Right lobe of liver (tissue), 6 donors: ENCODE measurements around the gene FLNA. TPM values are rescaled to one million over a fixed set of nuclear protein-coding genes. Genes with fewer than 3 reads are reported as not detected.

Experiments used
- ATAC-seq, 4 donors: fragments of 200-7000 bp; cut with Tn5 transposase; one replicate each; pipeline ENCODE4 v1.9.1; 2020; ENCODE audit warnings: mild to moderate bottlenecking in 4 of 4, moderate library complexity in 4 of 4
- DNase-seq, 3 donors: peaks; one replicate each; pipeline ENCODE4 v3.0.0-alpha.2; 2020
- H3K27ac ChIP-seq, 3 donors: fragments of 200-600 bp; one replicate each; pipeline ENCODE4 v1.8.0; 2022
- H3K27me3 ChIP-seq, 2 donors: fragments of 200-600 bp; one replicate each; pipeline ENCODE4 v1.8.0; 2022
- H3K36me3 ChIP-seq, 4 donors: fragments of 200-600 bp; sonication (generic) in 1 of 4; one replicate each; pipeline versions ENCODE4 v1.5.1 to v1.8.0; 2017 to 2022; ENCODE audit warnings: control low read depth in 1 of 4
- H3K4me1 ChIP-seq, 4 donors: fragments of 200-600 bp; sonication (generic) in 1 of 4; one replicate each; pipeline versions ENCODE4 v1.5.1 to v1.8.0; 2017 to 2022; ENCODE audit warnings: control low read depth in 1 of 4
- H3K4me3 ChIP-seq, 3 donors: fragments of 200-600 bp; one replicate each; pipeline ENCODE4 v1.8.0; 2022
- H3K9me3 ChIP-seq, 4 donors: fragments of 200-600 bp; sonication (generic) in 1 of 4; one replicate each; pipeline versions ENCODE4 v1.5.1 to v1.8.0; 2017 to 2022; ENCODE audit warnings: control low read depth in 1 of 4
- CTCF ChIP-seq, 4 donors: fragments of 200-600 bp in 3 of 4; fragments of 450-650 bp in 1 of 4; IDR thresholded peaks; one replicate each; pipeline versions ENCODE4 v1.5.1 to v1.8.0; 2016 to 2022; ENCODE audit warnings: antibody characterized with exemption in 4 of 4, mild to moderate bottlenecking in 2 of 4
- POLR2A ChIP-seq: fragments of 450-650 bp; IDR thresholded peaks from one replicate; pipeline ENCODE4 v1.6.1; 2017; ENCODE audit warnings: antibody characterized with exemption, mild to moderate bottlenecking
- WGBS: methylation state at CpG from one replicate; pipeline ENCODE4 v1.1.6; 2018; ENCODE audit warnings: low coverage, low lambda C conversion rate; ENCODE audit not compliant: insufficient coverage; ENCODE audit errors: missing lambda C conversion rate; 5-methylcytosine and 5-hydroxymethylcytosine counted together
- intact Hi-C, 2 donors: fragments of 100-400 bp; cut with DNase I; formaldehyde crosslinking; loops; one replicate each; pipeline versions ENCODE4 v1.11.2 to v1.14.1; 2022
- total RNA-seq, 6 experiments: library from RNA; depleted of rRNA in 2 of 6; stranded (reverse); fragments of >200 nt in 2 of 6; fragmentation: NEBNext Ultra II Directional in 3 of 6; extraction: Animal tissue kit (Norgen Biotek cat#: 25700) in 3 of 6; gene quantifications; one replicate each; pipeline versions ENCODE4 v1.1.0 to v1.2.4, GENCODE V29; 2016 to 2023
- donor health status: DM: no; HTN: yes; CAD: no.
- donor health status: DM: no; HTN: no; CAD: no.
- donor health status: DM: no; HTN: no; CAD: no.
- donor health status: DM: no; HTN: yes; CAD: no.
- donor health status: DM: no; HTN: yes; CAD: no.

FLNA gene
- total RNA-seq, 6 experiments from 2014 or later, result 46.8 to 124 (median 82.6) TPM

GRCh38 chrX:154384284-154384892 lies 10.0 kb upstream of the FLNA start:
- ATAC-seq, result peak in 2 of 4 donors; percentile 7 to 22
- 47% methylated on average over 2 of the region's 8 CpGs for WGBS
- no peak for TF ChIP-seq POLR2A
- peak; percentile 14 to 44 (median 34) for TF ChIP-seq CTCF (IDR thresholded peaks at IDR 0.05)
- H3K27me3 ChIP-seq, result no peaks in the 10 kb centered on the region
- H3K4me3 ChIP-seq, result no peak overlapping the region
- intact Hi-C loops, result no loop called here
- H3K27ac ChIP-seq, result no peak overlapping the region
- no peaks in the 10 kb centered on the region for H3K9me3 ChIP-seq
- DNase-seq, result peak in 1 of 3 donors; percentile 33
- H3K4me1 ChIP-seq, result peaks cover 0 to 3% (median 0%) of the 10 kb centered on the region in 4 donors
- no peaks in the 10 kb centered on the region for H3K36me3 ChIP-seq

DNA sequence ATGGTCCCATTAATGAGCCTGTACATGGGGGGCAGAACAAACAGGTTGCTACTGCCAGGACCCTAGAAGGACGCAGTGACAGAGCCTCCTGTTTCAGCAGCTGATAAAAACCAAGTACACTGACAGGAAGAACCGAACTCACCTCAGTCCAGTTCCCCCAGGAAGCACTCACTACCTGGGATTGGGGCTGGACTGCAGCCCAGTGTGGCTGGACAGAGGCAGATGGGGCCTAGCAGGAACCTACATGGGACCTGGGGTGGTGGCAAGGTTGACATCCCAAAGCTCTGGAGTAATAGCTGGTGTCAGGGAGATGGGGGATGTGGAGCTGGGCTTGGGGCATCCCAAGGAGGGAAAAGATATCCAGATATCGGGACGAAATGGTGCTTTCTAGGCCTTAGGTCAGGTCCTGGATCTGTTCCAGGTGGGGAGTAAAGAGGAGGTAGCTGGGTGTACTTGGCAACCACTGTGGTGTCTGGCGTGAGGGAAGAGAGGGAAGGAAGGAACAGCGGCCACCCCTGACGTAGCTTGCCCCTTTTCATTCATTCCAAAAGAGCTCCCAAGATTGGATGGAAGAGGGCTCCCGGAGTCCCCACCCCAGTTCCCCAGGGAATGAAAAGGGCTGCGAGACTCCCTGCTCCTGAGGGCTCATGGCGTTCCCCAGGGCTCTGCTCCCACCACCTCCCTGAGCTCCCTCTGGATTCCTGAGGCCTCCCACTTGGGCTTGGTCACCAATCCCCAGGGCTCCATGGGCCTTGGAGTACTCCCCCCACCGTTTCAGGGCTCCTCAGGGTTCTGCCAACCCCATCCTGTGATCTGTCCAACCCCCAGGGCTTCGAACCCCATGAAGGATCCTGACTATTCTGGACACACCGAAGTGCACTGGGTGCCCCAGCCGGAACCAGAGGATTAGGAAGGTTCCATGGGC lies 9.2 kb upstream of the FLNA start:
- WGBS, result 72% methylated on average over 9 of the region's 14 CpGs
- DNase-seq (no peak), ATAC-seq (no peak)
- Histone ChIP-seq H3K36me3 (no peaks in the 10 kb centered on the region), H3K4me1 (peaks cover 0 to 3% (median 0%) of the 10 kb centered on the region in 4 donors), H3K4me3 (no peak overlapping the region), H3K9me3 (no peaks in the 10 kb centered on the region), H3K27me3 (no peaks in the 10 kb centered on the region), H3K27ac (no peak overlapping the region)
- TF ChIP-seq POLR2A (no peak), CTCF (IDR thresholded peaks at IDR 0.05) (no peak)
- intact Hi-C loops, result no loop called here

DNA sequence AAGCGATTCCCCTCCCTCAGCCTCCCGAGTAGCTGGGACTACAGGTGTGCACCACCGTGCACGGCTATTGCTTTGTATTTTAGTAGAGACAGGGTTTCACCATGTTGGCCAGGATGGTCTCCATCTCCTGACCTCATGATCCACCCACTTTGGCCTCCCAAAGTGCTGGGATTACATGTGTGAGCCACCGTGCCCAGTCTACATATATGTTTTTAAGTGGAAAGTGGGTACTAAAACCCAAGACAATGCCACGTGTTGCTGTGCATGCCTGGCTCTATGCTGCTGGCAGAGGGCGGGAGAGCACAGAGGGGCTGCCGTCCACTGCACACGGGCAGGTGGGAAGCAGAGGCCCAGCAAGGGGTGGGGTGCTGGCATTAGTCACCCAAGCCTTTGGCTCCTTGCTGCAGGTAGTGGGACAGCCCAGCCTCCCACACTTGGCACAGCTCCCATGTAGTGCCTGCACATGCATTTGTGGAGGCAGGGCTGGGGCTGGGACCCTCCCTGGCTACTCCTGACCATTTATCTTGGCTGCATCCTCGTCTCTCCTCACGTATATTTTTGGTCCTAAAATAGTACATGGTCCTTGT lies 8.1 kb upstream of the FLNA start:
- intact Hi-C loops, result no loop called here
- TF ChIP-seq POLR2A, result no peak
- TF ChIP-seq CTCF (IDR thresholded peaks at IDR 0.05), result no peak
- peaks cover 0 to 3% (median 0%) of the 10 kb centered on the region in 4 donors for H3K4me1 ChIP-seq
- no peaks in the 10 kb centered on the region for H3K36me3 ChIP-seq
- 64% methylated on average over 7 of the region's 11 CpGs for WGBS
- no peak overlapping the region for H3K4me3 ChIP-seq
- H3K9me3 ChIP-seq, result no peaks in the 10 kb centered on the region
- no peaks in the 10 kb centered on the region for H3K27me3 ChIP-seq
- ATAC-seq (no peak), DNase-seq (no peak)
- no peak overlapping the region for H3K27ac ChIP-seq

DNA sequence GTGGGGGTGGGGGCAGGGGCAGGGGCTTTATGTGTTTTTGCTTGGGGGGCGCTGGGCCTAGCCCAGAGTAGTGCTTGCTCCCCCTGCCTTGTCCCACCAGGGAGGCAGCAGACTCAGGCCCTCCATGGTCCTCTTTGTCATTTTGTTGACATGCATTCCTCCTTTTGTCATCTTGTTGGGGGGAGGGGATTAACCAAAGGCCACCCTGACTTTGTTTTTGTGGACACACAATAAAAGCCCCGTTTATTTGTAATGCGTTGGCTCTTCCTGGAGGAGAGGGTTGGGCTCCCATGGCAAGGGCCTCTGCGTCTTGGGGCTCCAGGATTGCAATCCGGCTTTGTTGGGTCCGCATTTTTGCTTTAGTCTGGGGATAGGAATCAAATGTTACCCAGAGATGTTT lies 6.8 kb upstream of the FLNA start:
- DNase-seq, result no peak
- H3K36me3 ChIP-seq, result no peaks in the 10 kb centered on the region
- 52% methylated on average over 5 of the region's 6 CpGs for WGBS
- ATAC-seq, result no peak
- H3K4me3 ChIP-seq, result no peak overlapping the region
- H3K27me3 ChIP-seq, result no peaks in the 10 kb centered on the region
- peaks cover 0 to 3% (median 0%) of the 10 kb centered on the region in 4 donors for H3K4me1 ChIP-seq
- TF ChIP-seq POLR2A (no peak), CTCF (IDR thresholded peaks at IDR 0.05) (no peak)
- intact Hi-C loops, result no loop called here
- H3K9me3 ChIP-seq, result no peaks in the 10 kb centered on the region
- H3K27ac ChIP-seq, result no peak overlapping the region
